HepG2 (cell line): ENCODE data around the gene CAMTA1. TPM values are rescaled to one million over a fixed set of nuclear protein-coding genes. Genes with fewer than 3 reads are reported as not detected.

Experiments used
- ATAC-seq: fragments of 200-7000 bp; cut with Tn5 transposase; 3 replicates; pipeline ENCODE4 v1.9.1; 2020; ENCODE audit warnings: mild to moderate bottlenecking, moderate library complexity
- BruUV-seq: library from RNA; stranded (reverse); fragments of 400-500 nt; replicated peaks from 2 replicates; lab custom pipeline; 2021; lab: Mats Ljungman, UMichigan
- CTCF ChIA-PET: fragments of 300-600 bp; formaldehyde crosslinking; extraction: SDS; loops from one replicate; lab custom pipeline; 2021; ENCODE audit warnings: low total read pairs, inconsistent platforms, low intra/inter-chr PET ratio; lab: Yijun Ruan, JAX
- POLR2A ChIA-PET: fragments of 350-600 bp; sonication (Branson Sonifier 250); formaldehyde crosslinking; loops from one replicate; lab custom pipeline; 2020; ENCODE audit warnings: antibody characterized with exemption, inconsistent platforms; lab: Yijun Ruan, JAX
- DNase-seq: peaks from one replicate; pipeline ENCODE4 v3.0.0-alpha.2; 2015; ENCODE audit warnings: low spot score
- FAIRE-seq: peaks from 3 replicates; lab custom pipeline; 2011; peaks lifted over from hg19 to GRCh38; lab: Jason Lieb, UNC
- H2AFZ ChIP-seq: one replicate; pipeline ENCODE4 v1.6.1; 2011; ENCODE audit warnings: low read length, inconsistent platforms
- H3K27ac ChIP-seq: fragments of 300-600 bp; 3 replicates; pipeline ENCODE4 v1.8.0; 2011; ENCODE audit warnings: mixed run types, mild to moderate bottlenecking, mixed read lengths, low read length, inconsistent platforms; ENCODE audit not compliant: insufficient read depth; ENCODE audit errors: extremely low read length
- H3K27me3 ChIP-seq, 2 experiments: fragments of 200-600 bp in 1 of 2; 2 replicates in 1 of 2; 3 replicates in 1 of 2; pipeline versions ENCODE4 v1.6.0 to v1.8.0; 2011; ENCODE audit warnings: low read length in 2 of 2, mild to moderate bottlenecking in 2 of 2, moderate library complexity in 2 of 2, inconsistent platforms in 1 of 2; ENCODE audit not compliant: insufficient read depth in 2 of 2, control insufficient read depth in 1 of 2
- H3K36me3 ChIP-seq, 2 experiments: fragments of 200-600 bp in 1 of 2; replicated peaks in 1 of 2; 2 replicates in 1 of 2; 3 replicates in 1 of 2; pipeline versions ENCODE4 v1.5.1 to v1.8.0; 2011; ENCODE audit warnings: low read length in 2 of 2, inconsistent platforms in 1 of 2; ENCODE audit not compliant: insufficient read depth in 2 of 2, control insufficient read depth in 1 of 2
- H3K4me1 ChIP-seq: 2 replicates; pipeline ENCODE4 v1.5.1; 2012; ENCODE audit warnings: low read length, inconsistent platforms; ENCODE audit not compliant: insufficient read depth
- H3K4me2 ChIP-seq: 2 replicates; pipeline ENCODE4 v1.6.0; 2011; ENCODE audit warnings: low read depth, low read length, inconsistent platforms
- H3K4me3 ChIP-seq, 3 experiments: fragments of 200-600 bp in 1 of 3; sonication (generic), shearing (Covaris generic) in 1 of 3; replicated peaks in 1 of 3; 2 replicates each; pipeline ENCODE4 v1.5.1; 2011 to 2016; ENCODE audit warnings: low read length in 3 of 3, inconsistent platforms in 2 of 3, low read depth in 2 of 3, mild to moderate bottlenecking in 2 of 3, control low read depth in 1 of 3, mixed read lengths in 1 of 3; ENCODE audit not compliant: insufficient read depth in 1 of 3
- H3K79me2 ChIP-seq: one replicate; pipeline ENCODE4 v1.6.1; 2011; ENCODE audit warnings: low read length, inconsistent platforms; ENCODE audit not compliant: insufficient read depth
- H3K9ac ChIP-seq: 2 replicates; pipeline ENCODE4 v1.6.0; 2011; ENCODE audit warnings: mild to moderate bottlenecking, low read depth, low read length, inconsistent platforms; ENCODE audit not compliant: insufficient read depth
- H3K9me3 ChIP-seq: 2 replicates; pipeline ENCODE4 v1.5.1; 2012; ENCODE audit warnings: mild to moderate bottlenecking, low read length
- H4K20me1 ChIP-seq: 2 replicates; pipeline ENCODE4 v1.6.0; 2011; ENCODE audit warnings: inconsistent platforms, mild to moderate bottlenecking, low read length, moderate library complexity; ENCODE audit not compliant: insufficient read depth
- CBX2 ChIP-seq, 2 experiments: fragments of 200-600 bp in 1 of 2; sonication (generic); formaldehyde crosslinking in 1 of 2; IDR thresholded peaks; 2 replicates each; pipeline versions ENCODE4 v1.7.0 to v1.8.1; 2018 to 2022; ENCODE audit warnings: low read depth in 2 of 2, low read length in 1 of 2, mild to moderate bottlenecking in 1 of 2, missing genetic modification reagents in 1 of 2
- KDM3A ChIP-seq: IDR thresholded peaks from 2 replicates; pipeline ENCODE4 v1.6.1; 2018; ENCODE audit warnings: low read depth, missing compliant biosample characterization
- NFRKB ChIP-seq: fragments of 450-650 bp; IDR thresholded peaks from 2 replicates; pipeline ENCODE4 v1.6.1; 2017
- ZBTB7A ChIP-seq: sonication (generic); formaldehyde crosslinking; IDR thresholded peaks from 2 replicates; pipeline ENCODE4 v1.8.0; 2022; ENCODE audit warnings: mild to moderate bottlenecking, missing genetic modification reagents
- ZNF44 ChIP-seq: sonication (generic); formaldehyde crosslinking; IDR thresholded peaks from 2 replicates; pipeline ENCODE4 v1.5.1; 2020; ENCODE audit warnings: mild to moderate bottlenecking, missing genetic modification reagents
- ZNF501 ChIP-seq: sonication (generic); formaldehyde crosslinking; IDR thresholded peaks from 2 replicates; pipeline ENCODE4 v1.5.1; 2020; ENCODE audit warnings: mild to moderate bottlenecking, moderate library complexity, missing genetic modification reagents
- ZNF549 ChIP-seq: sonication (generic); formaldehyde crosslinking; IDR thresholded peaks from 2 replicates; pipeline ENCODE4 v1.5.0; 2020; ENCODE audit warnings: missing genetic modification reagents
- ZNF598 ChIP-seq: sonication (generic); formaldehyde crosslinking; IDR thresholded peaks from 2 replicates; pipeline ENCODE4 v1.5.1; 2020; ENCODE audit warnings: mild to moderate bottlenecking, missing genetic modification reagents, borderline replicate concordance
- WGBS: methylation state at CpG from one replicate; pipeline ENCODE4 v1.1.6; 2017; ENCODE audit warnings: low lambda C conversion rate; 5-methylcytosine and 5-hydroxymethylcytosine counted together
- in situ Hi-C: cut with HindIII; loops from 2 replicates; pipeline ENCODE4 v1.10.0; 2017; ENCODE audit warnings: low pct_unique_long_range_greater_than_20kb; ENCODE audit not compliant: extremely low pct_ligation_motif_present
- intact Hi-C: fragments of 100-400 bp; cut with micrococcal nuclease; formaldehyde crosslinking; loops from one replicate; pipeline ENCODE4 v1.10.0; 2022; ENCODE audit not compliant: unreplicated experiment
- polyA plus RNA-seq, 8 experiments: library from polyadenylated mRNA; depleted of rRNA in 3 of 8; stranded (reverse) in 7 of 8; unstranded in 1 of 8; fragments of >200 nt; fragmentation: Illumina TruSeq in 4 of 8; extraction: Trizol in 4 of 8; gene quantifications; 2 replicates each; pipeline versions ENCODE4 v1.2.1 to v1.2.3, GENCODE V29; 2011 to 2016; ENCODE audit warnings: low read depth in 4 of 8, missing spikeins in 1 of 8, mixed read lengths in 1 of 8; ENCODE audit not compliant: insufficient read depth in 1 of 8
- total RNA-seq, 5 experiments: library from RNA; depleted of rRNA; stranded (reverse); fragments of >200 nt; fragmentation: Illumina TruSeq; extraction: Trizol; gene quantifications; 2 replicates each; pipeline ENCODE4 v1.2.3, GENCODE V29; 2016; ENCODE audit warnings: low read depth in 1 of 5
- TF ChIP-seq, protein P1 (sequence below): sonication (generic); formaldehyde crosslinking; IDR thresholded peaks from 2 replicates; pipeline ENCODE4; 2020; ENCODE audit warnings: missing genetic modification reagents, mild to moderate bottlenecking, borderline replicate concordance
- TF ChIP-seq, protein P2 (sequence below): sonication (generic); formaldehyde crosslinking; IDR thresholded peaks from 2 replicates; pipeline ENCODE4 v1.8.0; 2023; ENCODE audit warnings: mild to moderate bottlenecking, missing genetic modification reagents
- TF ChIP-seq, protein P3 (sequence below): sonication (generic); formaldehyde crosslinking; conservative IDR thresholded peaks from 2 replicates; pipeline ENCODE4 v1.4.0; 2020; ENCODE audit warnings: missing genetic modification reagents

CAMTA1 gene
- total and polyA plus RNA-seq, 2 of the 13 experiments (the other 11 are each of a cell fraction or from before 2014, with no cell fraction given), result 25.0 to 36.4 TPM

DNA sequence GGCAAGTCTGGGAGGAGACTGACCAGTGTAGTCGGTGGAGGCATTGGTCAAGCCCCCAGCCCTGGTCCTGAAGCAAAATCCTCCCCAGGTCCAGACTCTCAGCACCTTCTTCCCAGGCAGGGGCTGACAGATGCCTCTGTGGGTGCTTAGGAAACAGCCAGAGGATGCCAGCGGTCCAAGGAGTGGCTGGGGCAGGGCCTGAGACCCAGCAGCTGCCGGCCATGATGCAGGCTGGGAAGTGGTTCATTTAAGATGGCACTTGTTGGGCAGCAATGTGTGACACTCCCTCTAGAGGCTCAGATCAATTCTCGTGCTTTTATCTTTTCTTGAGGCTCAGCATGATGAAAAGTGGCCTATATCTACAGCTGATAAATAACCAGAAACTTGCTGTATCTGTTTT lies 820.8 kb downstream of the CAMTA1 start:
- no peak overlapping the region for H3K4me3 ChIP-seq
- no peaks in the 10 kb centered on the region for H3K36me3 ChIP-seq
- in situ Hi-C loops, result no loop called here
- H4K20me1 ChIP-seq, result no peaks in the 10 kb centered on the region
- ChIA-PET POLR2A (no interaction called here), CTCF (no interaction called here)
- ATAC-seq, result no peak
- H2AFZ ChIP-seq, result no peak overlapping the region
- peaks cover 0 to 6% of the 10 kb centered on the region in 2 experiments; a peak in 1 of 5 replicates for H3K27me3 ChIP-seq
- H3K9me3 ChIP-seq, result no peaks in the 10 kb centered on the region
- no peak for DNase-seq
- BruUV-seq, result no TSS peak
- TF ChIP-seq, protein P1, sequence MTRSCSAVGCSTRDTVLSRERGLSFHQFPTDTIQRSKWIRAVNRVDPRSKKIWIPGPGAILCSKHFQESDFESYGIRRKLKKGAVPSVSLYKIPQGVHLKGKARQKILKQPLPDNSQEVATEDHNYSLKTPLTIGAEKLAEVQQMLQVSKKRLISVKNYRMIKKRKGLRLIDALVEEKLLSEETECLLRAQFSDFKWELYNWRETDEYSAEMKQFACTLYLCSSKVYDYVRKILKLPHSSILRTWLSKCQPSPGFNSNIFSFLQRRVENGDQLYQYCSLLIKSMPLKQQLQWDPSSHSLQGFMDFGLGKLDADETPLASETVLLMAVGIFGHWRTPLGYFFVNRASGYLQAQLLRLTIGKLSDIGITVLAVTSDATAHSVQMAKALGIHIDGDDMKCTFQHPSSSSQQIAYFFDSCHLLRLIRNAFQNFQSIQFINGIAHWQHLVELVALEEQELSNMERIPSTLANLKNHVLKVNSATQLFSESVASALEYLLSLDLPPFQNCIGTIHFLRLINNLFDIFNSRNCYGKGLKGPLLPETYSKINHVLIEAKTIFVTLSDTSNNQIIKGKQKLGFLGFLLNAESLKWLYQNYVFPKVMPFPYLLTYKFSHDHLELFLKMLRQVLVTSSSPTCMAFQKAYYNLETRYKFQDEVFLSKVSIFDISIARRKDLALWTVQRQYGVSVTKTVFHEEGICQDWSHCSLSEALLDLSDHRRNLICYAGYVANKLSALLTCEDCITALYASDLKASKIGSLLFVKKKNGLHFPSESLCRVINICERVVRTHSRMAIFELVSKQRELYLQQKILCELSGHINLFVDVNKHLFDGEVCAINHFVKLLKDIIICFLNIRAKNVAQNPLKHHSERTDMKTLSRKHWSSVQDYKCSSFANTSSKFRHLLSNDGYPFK, result no peak
- no peak for TF ChIP-seq ZNF501 (CRISPR knock-in tag)
- intact Hi-C loops, result no loop called here
- H3K4me2 ChIP-seq, result no peak overlapping the region
- WGBS, result 0% methylated on average over 1 of the region's 4 CpGs
- H3K9ac ChIP-seq, result no peak overlapping the region
- peaks cover 10% of the 10 kb centered on the region; the same call in 1 of the 2 replicates for H3K4me1 ChIP-seq
- no peak overlapping the region for H3K27ac ChIP-seq
- FAIRE-seq, result no peak
- no peaks in the 10 kb centered on the region for H3K79me2 ChIP-seq

DNA sequence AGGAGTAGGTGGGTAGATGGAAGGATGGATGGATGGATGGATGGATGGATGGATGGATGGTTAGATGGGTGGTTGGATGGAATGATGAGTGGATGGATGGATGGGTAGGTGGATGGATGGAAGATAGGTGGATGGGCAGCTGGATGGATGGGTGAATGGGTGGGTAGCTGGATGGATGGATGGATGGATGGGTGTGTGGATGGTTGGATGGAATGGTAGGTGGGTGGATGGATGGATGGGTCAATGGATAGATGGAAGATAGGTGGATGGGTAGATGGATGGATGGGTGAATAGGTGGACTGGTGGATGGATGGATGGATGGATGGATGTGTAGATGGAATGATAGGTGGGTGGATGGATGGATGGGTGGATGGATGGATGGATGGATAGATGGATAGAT lies 821.8 kb downstream of the CAMTA1 start:
- in situ Hi-C loops (no loop called here), intact Hi-C loops (no loop called here)
- POLR2A ChIA-PET, result no interaction called here
- H3K9me3 ChIP-seq, result no peaks in the 10 kb centered on the region
- H3K4me2 ChIP-seq, result no peak overlapping the region
- H3K36me3 ChIP-seq, result no peaks in the 10 kb centered on the region
- 0 out of 2 replicates have a peak, but pooled peaks cover 2% of the 10 kb centered on the region for H4K20me1 ChIP-seq
- H3K79me2 ChIP-seq, result no peaks in the 10 kb centered on the region
- CTCF ChIA-PET, result no interaction called here
- H3K9ac ChIP-seq, result no peak overlapping the region
- no peak overlapping the region for H3K27ac ChIP-seq
- BruUV-seq, result no TSS peak
- ATAC-seq, result no peak
- no peak for DNase-seq
- H3K4me3 ChIP-seq, result no peak overlapping the region
- no peak for FAIRE-seq
- H3K4me1 ChIP-seq, result peaks cover 10% of the 10 kb centered on the region; the same call in 1 of the 2 replicates
- no peak overlapping the region for H2AFZ ChIP-seq
- H3K27me3 ChIP-seq, result peaks cover 0 to 6% of the 10 kb centered on the region in 2 experiments; a peak in 1 of 5 replicates
- TF ChIP-seq ZNF549 (CRISPR knock-in tag) (no peak), ZNF44 (CRISPR knock-in tag) (no peak), ZNF598 (no peak), NFRKB (no peak), KDM3A (no peak), CBX2 (IDR thresholded peaks at IDR 0.05; ENCODE audit: low read depth, low read length) (no peak), CBX2 (CRISPR knock-in tag; IDR thresholded peaks at IDR 0.05; ENCODE audit: low read depth) (no peak), ZBTB7A (no peak)
- TF ChIP-seq, protein P2, sequence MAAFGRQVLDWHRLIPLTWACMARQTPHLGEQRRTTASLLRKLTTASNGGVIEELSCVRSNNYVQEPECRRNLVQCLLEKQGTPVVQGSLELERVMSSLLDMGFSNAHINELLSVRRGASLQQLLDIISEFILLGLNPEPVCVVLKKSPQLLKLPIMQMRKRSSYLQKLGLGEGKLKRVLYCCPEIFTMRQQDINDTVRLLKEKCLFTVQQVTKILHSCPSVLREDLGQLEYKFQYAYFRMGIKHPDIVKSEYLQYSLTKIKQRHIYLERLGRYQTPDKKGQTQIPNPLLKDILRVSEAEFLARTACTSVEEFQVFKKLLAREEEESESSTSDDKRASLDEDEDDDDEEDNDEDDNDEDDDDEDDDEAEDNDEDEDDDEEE (CRISPR knock-in tag), result no peak
- TF ChIP-seq, protein P3, sequence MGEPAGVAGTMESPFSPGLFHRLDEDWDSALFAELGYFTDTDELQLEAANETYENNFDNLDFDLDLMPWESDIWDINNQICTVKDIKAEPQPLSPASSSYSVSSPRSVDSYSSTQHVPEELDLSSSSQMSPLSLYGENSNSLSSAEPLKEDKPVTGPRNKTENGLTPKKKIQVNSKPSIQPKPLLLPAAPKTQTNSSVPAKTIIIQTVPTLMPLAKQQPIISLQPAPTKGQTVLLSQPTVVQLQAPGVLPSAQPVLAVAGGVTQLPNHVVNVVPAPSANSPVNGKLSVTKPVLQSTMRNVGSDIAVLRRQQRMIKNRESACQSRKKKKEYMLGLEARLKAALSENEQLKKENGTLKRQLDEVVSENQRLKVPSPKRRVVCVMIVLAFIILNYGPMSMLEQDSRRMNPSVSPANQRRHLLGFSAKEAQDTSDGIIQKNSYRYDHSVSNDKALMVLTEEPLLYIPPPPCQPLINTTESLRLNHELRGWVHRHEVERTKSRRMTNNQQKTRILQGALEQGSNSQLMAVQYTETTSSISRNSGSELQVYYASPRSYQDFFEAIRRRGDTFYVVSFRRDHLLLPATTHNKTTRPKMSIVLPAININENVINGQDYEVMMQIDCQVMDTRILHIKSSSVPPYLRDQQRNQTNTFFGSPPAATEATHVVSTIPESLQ, result no peak
